ENCODE data around the gene AGXT. TPM values are rescaled to one million over a fixed set of nuclear protein-coding genes. Genes with fewer than 3 reads are reported as not detected.
A peak's percentile ranks its signal among the peaks of the same experiment; 100 is the strongest.
"Not testable (repeated sequence)": the region's sequence is repeated elsewhere in the genome, so short reads cannot be mapped to it uniquely, and the experiment has no call there.

AGXT gene
- polyA plus RNA-seq, 10 donors, result 0.08 to 0.11 TPM; not detected in 8

GRCh38 chr2:240839152-240840143 lies 29.2 kb upstream of the AGXT start:
- DNase-seq, result no peak

DNA sequence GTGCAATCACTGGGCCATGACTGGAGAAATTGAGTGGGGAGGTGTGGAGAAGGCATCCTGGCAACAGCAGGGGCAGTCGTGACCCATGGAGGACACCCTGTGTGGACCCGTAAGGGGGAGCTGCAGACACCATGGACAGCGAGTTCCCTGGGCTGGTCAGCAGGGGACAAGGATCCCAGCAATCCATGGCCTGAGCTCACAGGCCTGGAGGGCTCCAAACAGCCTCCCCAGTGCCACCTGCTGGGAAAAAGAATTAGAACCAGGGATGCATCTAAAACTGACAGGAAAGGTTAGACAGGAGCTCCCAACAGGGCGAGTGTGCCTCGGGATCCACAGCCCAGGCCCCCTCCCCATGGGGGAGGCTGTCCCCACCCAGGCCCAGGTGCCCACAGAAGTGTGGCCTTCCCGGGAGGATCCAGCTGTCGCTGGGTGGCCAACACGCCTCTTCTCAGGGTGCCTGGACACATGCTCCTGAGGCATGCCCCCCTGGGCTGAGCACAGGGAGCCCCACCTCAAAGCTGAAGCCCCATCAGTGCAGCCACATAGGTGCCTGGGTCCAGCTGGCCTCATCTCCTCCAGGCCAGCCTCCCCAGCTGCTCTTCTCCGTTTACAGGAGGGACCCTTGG lies 28.1 kb upstream of the AGXT start:
- peak; percentile 38 to 86 (median 70) for DNase-seq

DNA sequence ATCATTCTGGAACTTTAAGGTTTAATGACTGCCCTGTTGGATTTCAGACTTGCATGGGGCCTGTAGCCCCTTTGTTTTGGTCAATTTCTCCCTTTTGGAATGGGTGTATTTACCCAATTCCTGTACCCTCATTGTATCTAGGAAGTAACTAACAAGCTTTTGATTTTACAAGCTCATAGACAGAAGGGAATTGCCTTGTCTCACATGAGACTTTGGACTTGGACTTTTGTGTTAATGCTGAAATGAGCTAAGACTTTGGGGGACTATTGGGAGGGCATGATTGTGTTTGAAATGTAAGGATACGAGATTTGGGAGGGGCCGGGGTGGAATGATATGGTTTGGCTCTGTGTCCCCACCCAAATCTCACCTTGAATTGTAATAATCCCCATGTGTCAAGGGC lies 22.3 kb upstream of the AGXT start:
- not testable (repeated sequence) for DNase-seq

- no peak for DNase-seq
Measured at GRCh38 chr2:240846873-240847595, 21.6 kb upstream of the AGXT start.

- DNase-seq, result no peak
Measured at GRCh38 chr2:240847817-240848216, 20.8 kb upstream of the AGXT start.

DNA sequence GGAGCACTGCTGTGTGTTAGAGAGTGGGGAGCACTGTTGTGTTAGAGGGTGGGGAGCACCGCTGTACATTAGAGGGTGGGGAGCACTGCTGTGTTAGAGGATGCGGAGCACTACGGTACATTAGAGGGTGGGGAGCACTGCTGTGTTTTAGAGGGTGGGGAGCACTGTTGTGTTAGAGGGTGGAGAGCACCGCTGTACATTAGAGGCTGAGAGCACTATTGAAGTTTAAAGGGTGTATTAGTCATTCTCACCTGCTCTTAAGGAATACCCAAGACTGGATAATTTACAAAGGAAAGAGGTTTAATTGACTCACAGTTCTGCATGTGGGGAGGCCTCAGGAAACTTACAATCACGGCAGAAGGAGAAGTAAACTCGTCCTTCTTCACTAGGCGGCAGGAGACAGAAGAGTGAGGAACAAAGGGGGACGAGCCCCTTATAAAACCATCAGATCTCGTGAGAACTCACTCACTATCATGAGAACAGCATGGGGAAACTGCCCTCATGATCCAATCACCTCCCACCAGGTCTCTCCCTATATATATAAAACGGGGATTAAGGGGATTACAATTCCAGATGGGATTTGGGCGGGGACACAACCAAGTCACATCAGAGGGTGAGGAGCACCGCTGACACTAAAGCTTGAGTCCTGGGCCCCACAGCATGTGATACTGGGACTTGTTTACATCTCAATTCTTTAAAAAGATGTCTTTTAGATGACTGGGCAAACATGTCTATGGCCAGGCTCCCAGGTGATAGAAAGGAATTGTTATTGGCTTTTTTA lies 19.5 kb upstream of the AGXT start:
- DNase-seq, result no peak

DNA sequence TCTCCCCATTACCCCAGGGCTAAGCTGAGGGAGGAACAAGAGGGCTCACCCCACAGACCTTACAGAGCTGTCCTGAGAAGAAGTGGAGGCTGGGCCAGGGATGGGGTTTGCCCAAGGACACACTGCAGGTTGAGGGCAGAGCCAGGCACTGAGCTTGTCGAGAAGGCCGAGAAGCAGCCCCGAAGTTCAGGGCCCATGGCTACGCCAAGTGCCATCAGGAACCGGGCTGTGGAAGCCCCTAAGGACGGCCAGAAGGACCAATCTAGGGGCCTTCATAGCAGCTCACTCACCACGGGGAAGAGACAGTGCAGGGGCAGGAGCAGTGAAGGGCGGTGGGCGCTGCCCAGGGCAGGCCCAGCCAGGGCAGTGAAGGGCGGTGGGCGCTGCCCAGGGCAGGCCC lies 18.6 kb upstream of the AGXT start:
- DNase-seq, result no peak

GRCh38 chr2:240850756-240851077 lies 17.9 kb upstream of the AGXT start:
- no peak for DNase-seq

DNA sequence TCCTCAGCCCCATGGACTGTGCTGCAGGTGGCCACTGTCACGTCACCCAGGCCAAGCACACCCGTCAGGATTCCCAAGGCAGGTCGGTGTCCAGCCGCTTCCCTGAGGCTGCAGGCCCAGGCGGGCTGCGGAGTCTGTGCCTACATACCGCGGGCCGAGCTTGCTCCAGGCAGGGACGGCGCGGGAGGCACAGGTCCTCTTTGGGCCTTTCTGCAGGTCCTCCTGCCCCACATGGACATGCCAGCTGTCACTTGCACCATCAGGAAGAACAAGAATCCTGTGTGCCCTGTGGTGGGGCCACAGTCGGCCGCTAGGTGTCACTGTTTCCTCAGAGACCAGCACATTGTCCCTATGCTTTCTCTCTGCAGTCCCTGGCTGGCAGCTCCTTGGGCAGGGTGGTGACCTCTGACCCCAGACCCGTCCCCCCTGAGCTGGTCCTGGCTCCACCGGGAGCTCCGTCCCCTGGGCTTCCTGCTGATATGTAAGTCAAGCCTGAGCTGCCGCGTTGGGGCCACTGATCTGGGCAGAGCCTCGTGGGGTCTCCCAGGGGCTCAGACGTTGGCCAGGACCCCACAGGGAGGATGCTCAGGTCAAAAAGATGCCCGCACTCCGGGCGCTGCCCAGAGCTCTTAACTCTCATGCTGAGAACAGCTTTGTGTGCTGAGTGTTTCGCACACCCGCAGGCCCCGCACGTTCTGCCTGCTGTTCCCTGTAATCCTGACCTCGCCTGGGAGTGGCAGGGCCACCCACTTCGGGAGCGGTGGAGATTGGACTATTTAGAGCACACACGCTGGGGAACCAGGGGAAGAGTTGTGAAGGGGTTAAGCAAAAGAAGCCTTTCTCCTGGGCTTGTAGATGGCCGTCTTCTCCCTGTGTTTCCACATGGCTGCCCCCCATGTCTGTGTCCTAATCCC lies 17.3 kb upstream of the AGXT start:
- peak; percentile 71 to 86 (median 80) for DNase-seq

DNA sequence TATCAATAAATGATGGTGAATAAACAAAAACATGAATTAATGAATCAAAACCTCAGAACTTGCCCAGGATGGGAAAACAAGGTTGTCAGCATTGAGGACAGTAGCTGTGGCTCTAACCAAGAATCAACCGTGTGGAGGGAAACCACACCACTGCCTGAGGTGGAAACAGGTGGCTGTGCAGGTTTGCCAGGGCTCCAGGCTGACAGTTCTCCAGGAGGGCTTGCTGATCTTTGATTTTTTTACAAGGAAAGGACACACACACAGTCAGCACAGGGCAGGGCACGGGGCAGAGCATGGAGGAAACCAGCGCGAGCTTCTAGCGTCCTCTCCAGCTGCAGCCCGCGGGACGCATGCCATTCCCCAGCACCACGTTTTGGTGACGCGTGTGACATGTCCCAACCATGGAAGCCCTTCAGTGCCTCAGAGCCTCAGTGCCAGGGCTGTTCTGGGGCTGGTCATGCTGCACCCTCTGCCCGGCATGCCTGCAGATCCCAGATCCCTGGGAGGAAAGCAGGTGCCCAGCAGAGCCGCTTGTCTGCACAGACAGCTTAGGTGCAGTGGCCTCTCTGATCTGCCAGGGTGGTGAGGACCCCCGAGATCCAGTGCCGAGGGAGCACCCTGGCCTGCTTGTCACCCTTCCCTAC lies 15.8 kb upstream of the AGXT start:
- no peak for DNase-seq

- no peak for DNase-seq
Measured at GRCh38 chr2:240855670-240856069, 13.0 kb upstream of the AGXT start.

- no peak for DNase-seq
Measured at GRCh38 chr2:240856151-240856980, 12.3 kb upstream of the AGXT start.

DNA sequence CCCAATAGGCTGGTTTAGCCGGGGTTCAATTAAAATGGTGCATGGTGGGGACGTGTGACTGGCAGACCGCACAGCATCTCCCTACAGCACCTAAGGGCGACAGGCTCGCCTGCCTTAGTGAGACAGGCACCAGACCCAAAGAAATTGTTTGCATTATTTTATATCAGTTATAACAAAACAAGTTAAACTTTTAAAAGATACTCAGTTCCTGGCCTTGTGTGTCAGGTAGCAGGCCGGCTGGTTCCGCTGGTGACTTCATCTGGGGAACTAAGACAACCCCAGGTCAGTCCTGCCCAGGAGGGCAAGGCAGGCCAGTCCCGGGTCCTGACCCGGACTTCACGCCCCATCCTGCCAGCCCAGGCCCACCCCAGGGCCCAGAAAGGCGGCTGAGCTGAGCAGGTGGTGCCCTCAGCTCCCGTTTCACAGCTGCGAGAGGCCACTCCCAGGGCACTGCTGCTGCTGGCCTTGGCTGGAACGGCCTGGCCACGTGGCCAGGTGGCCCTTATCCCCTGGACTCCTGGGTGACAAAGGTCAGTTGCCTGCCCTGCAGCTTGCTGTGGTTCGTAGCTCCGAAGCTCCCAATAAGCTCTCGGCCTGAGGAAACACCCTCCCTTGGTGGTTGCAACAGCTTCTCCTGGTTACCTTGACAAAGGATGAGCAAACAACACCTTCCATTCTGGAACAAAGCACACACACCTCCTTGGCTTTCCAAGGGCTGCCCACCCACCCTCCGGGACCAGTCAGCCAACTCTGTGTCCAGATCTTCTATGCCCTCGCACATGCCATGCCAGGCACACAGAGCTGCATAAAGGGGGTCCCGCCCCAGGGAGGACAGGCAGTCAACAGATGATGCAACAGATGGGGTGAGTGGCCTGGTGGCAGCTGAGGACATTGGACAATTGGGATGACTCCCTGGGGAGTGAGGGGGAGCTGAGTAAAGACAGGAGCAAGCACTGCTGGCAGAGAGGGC lies 11.3 kb upstream of the AGXT start:
- DNase-seq, result no peak

DNA sequence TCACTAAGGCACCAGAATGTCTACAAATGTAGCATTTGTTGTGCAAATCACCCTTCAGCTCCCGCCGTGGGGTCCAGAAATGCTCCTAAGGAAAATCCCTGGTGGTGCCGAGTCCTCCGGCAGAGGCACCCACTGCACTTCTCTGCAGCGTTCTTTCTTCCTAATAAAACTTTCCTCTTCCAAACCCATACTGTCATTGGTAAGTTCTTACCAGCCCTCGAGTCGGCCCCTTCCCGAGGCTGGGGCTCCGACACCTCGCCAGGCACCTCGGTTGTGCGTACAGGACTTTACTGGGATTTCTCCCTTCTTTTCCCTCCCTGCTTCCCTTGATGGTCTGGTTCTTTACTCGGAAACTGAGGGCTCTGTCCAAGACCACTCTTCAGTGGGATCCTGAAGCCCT lies 10.3 kb upstream of the AGXT start:
- DNase-seq, result no peak

DNA sequence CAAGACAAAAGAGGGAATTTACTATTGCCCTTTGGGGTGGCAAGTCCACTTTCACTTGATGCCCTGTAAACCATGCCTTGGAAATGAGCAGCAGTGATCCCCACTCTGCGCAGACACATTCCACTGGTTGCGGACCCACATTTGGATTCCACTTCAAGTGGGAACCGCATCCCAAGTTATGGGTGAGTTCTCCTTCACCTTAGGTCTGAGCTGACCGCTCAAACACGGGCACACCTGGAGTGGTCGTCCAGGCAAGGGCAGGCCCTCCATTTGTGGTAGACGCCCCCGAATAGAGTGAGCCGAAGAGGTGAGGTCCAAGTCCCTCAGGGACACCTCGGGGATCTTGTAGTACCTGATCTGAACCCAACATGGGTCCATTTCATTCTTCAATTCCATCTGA lies 9.8 kb upstream of the AGXT start:
- no peak for DNase-seq

- no peak for DNase-seq
Measured at GRCh38 chr2:240861547-240861946, 7.1 kb upstream of the AGXT start.

GRCh38 chr2:240864475-240864874 lies 4.1 kb upstream of the AGXT start:
- no peak for DNase-seq

DNA sequence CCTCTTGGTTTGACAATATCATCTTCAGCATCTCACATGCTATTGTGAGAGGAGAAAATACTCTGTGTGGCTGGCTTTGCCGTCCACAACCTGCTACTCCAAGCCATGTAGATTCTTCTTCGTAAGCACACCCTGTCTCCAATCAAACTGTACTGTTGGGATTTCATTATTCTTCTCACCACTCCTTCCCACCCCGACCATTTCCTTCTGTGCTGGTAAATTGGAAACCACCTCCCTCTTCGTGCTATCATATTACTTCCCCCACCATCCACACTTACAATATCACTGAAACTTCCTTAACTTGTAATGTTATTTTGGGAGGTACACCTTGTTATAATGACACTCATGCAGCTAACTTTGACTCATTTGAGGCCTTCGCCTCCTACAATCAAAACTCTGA lies 3.2 kb upstream of the AGXT start:
- DNase-seq, result no peak
